GM12878 (cell line): ENCODE measurements around the gene TKT.

Experiments
- CREM ChIP-seq: IDR thresholded peaks from 2 replicates; pipeline ENCODE4 v1.6.1; 2014; ENCODE audit warnings: antibody characterized with exemption, low read depth
- EZH2 ChIP-seq: IDR thresholded peaks from 2 replicates; pipeline ENCODE4 v1.6.1; 2012; ENCODE audit warnings: low read depth, mild to moderate bottlenecking, control low read depth, inconsistent platforms, low read length, borderline replicate concordance; ENCODE audit not compliant: control insufficient read depth
- SREBF1 ChIP-seq: IDR thresholded peaks from 2 replicates; pipeline ENCODE4 v1.6.1; 2012; ENCODE audit warnings: mild to moderate bottlenecking, low read length
- ZNF384 ChIP-seq: IDR thresholded peaks from 2 replicates; pipeline ENCODE4 v1.6.1; 2012; ENCODE audit warnings: low read depth, mild to moderate bottlenecking, low read length, improper control_type of control experiment, borderline replicate concordance
- ZSCAN29 ChIP-seq: fragments of 450-650 bp; IDR thresholded peaks from 2 replicates; pipeline ENCODE4 v1.6.1; 2017; ENCODE audit warnings: mild to moderate bottlenecking, moderate library complexity

GRCh38 chr3:53255775-53256703 is at the start of gene TKT:
- no peak for TF ChIP-seq CREM
- 0 out of 2 replicates have a peak, but pooled peaks have one; percentile 0 for TF ChIP-seq ZSCAN29
- no peak for TF ChIP-seq ZNF384
- no peak for TF ChIP-seq EZH2
- no peak for TF ChIP-seq SREBF1
